ENCODE data around the gene BUD31.

DNA sequence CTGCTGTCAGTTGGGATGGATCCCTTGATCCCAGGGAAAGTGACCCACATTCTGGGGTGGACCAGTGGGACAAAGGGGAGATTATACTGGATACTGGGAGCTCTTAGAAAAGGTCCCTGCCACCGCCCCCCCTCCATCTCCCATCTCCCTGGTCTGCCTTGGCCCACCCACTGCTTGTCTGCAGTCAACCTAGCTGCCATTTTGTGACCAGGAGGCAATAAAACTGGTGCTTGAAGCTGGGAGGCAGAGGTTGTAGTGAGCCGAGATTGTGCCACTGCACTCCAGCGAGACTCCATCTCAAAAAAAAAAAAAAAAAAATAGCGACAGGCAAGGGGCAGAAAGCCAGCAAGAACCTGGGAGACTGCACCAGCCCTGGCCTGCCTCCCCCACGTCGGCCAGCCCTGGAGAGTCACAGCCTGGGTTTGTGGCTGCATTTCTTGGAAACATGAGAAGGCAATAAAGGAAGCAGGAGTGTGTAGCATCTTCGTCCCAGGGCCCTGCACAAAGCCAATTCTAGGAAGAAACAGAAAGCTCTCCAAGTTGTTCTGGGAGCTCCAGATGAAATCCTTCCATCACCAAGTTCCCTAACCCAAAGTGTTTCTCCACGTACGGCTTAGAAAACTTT is 38.9 kb upstream of the BUD31 start:
- TF ChIP-seq CTCF (IDR thresholded peaks at IDR 0.05), result no peak
- TF ChIP-seq POLR2A (IDR thresholded peaks at IDR 0.05), result no peak
- TF ChIP-seq EP300 (IDR thresholded peaks at IDR 0.05), result no peak
